ENCODE results near the gene DEXI.

GRCh38 chr16:10981697-10982216, 39.5 kb upstream of the DEXI start:
- TF ChIP-seq POLR2A (IDR thresholded peaks at IDR 0.05) (no peak), CTCF (IDR thresholded peaks at IDR 0.05) (no peak)

Measured in body of pancreas (tissue), 4 donors.